Stimulated activated CD8-positive, alpha-beta memory T cell treated with anti-CD3 and anti-CD28 coated beads, Interleukin-4, amount 100 ng/mL, for 24 hours (primary cell): Measurements from ENCODE around the gene ISYNA1.
A peak's percentile ranks its signal among the peaks of the same experiment; 100 is the strongest.

Source experiments
- DNase-seq: peaks from one replicate; pipeline ENCODE4 v3.0.0-alpha.2; 2020; ENCODE audit warnings: low read depth

ISYNA1 gene

DNA sequence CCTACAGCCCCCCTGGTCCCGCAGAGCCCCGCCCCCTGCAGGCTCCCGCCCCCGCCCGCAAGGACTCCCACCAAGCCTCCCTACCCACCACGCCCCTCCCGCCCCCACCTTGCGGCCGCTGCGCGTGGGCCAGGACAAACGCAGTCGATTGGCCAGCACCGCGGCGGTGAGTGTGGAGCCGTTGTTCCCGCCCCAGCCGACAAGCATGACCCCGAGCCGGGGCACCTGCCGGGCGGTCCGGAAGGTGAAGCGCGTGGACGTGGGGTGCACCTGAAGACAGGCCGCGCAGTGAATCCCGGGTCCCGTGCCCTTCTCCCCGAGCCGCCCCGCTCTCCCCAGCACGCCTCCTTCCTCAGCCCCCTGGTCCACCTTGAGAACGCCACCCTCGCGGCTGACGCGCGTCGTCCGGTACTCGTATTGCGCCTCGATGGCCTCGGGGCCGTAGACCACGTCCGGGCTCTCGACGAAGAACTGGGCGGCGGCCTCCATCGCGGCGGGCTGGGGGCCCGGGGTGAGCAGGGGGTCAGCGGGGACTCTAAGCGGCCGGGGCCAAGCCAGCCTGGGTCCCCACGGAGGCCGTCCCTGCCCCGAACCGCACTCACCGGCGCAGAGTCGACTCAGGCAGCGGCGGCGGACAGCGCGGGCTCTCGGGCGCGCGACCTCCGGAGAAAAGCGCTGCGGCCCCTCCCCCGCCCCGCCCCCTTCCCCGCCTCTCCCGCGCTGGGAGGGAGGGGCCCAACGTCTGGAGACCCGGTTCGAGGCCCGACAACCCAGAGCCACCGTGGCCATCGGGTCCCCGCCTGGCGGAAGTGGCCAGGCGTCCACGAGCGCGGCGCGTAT lies at the start of gene ISYNA1:
TSS of gene ISYNA1 (minus strand) at position 643 of the 840 bp plus-strand sequence. CDS start at position 489, 154 bp downstream.
- no peak for DNase-seq

DNA sequence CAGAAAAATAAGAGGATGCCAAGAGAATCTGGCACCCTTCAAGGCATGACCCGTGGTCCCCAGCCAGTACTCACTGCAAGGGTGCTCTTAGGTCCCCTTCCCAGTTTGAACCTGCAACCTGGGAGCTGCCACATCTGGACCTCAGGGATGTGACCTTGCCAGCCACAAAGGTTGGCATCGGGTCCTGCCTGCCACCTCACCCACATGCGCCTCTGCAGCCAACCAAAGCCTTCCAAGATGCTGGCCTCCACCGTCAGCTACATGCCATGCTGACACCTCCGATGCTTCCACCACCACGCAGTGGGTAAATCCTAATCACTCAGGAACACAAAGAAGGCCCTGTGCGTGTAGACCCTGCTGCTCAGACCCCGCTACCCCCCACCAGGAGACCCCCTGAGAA lies 48.8 kb upstream of the ISYNA1 start:
- no peak for DNase-seq

DNA sequence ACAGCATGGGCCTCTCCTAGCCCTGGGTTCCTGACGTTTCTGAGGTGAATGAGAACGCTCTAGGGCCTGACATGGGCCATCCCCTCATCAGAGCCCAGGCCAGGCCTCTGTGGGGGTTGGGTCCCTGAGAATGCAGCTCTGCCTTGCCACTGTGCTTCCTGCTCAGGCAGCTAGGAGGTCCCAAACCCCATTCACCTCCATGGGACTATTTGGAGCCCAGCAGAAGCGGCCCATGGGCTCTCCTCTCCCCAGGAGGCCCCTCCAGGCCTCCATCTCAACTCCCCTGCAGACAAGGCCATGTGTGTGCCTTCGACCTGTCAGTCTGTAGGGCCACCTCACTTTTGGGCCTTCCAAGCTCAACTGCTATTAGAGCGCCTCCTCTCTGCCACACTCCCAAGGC lies 47.1 kb upstream of the ISYNA1 start:
- no peak for DNase-seq

DNA sequence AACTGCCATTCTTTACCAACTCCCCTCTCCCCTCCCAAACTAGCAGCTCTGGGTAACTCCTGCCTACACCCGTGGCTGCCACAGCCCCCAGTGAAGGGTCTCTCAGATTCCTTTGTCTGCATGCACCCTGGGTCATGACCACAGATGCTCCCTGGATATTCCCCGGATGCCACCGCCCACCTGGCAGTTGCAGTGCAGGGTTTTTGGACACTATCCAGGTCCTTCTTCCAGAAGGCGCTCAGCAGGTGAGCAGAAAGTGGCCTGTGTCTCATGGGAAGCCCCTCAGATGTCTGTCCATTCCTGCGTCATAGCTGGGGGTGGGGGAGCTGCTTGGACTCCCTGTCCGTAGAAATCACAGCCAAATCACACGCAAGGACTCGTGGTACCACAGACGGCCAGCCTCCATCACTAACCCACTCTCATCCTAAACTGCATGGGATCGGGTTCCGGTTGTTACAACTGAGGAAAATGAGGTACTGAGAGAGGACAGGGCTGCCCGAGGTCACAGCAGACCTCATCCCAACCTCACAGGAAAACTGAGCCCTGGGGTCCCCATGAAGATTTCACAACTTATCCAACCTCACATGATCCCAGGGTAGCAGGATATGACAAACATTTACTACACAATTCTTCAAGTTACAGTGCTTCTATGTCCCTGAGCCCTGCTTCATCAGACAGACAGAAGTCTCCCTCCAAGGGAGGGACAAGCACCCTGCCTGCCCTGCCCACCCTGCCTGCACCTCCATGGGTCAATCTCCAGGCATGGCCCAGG lies 45.4 kb upstream of the ISYNA1 start:
- DNase-seq = no peak

DNA sequence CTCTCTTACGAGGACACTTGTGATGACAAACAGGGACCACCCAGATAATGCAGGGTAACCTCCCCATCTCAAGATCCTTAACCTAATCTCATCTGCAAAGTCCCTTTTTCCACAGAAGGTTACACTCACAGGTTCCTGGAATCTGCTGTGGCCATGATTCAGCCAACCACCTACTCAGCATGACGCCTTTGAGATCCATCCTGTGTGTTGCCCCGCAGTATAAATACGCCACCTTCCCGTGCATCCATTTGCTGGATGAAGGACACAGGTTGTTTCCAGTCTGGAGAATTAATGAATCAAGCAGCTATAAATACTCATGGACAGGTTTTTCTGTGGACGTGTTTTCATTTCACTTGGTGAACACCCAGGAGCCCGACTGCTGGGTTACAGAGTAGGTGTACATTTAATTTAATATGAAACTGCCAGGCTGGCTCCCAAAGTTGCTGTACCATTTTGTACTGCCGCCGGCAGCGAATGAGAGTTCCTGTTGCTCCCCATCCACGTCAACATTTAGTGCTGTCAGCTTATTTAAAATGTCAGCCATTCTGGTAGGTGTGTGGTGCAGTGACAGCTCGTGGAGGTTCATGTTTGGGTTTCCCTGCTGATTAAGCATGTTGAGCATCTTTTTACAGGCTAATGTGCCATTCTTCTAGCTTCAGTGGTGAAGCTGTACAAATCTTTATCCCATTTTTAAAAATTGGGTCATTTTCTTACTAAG lies 43.7 kb upstream of the ISYNA1 start:
- DNase-seq = no peak

DNA sequence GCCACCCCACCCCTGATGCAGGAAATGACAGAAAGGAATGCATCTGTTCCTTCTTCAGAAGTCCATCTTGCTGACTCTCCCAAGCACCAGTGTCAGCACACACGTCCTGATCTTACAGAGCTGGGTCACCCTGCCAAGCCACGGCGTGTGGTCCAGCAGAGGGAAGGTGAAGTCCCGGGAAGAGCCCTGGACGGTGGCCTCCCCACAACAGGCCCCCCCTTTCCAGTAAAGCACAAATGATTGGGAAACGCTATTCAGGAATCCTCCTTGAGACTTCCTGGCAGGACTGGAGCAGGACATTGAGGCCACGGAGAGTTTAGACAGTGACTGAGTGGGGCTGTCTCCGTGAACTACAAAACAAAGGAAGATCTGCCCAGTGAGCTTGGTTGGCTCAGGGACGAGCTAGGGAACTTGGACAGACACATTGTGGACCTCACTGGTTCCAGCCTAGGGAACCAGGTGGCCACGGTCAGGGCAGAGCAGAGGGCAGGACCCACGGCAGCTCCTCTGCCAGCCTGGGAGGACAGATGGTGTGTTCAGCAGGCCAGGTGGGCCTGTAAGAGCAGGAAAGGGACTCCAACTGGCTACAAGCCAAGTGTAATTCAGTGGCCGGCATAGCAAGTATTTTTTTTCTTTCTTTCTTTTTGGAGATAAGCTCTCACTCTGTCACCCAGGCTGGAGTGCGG lies 42.2 kb upstream of the ISYNA1 start:
- no peak for DNase-seq

DNA sequence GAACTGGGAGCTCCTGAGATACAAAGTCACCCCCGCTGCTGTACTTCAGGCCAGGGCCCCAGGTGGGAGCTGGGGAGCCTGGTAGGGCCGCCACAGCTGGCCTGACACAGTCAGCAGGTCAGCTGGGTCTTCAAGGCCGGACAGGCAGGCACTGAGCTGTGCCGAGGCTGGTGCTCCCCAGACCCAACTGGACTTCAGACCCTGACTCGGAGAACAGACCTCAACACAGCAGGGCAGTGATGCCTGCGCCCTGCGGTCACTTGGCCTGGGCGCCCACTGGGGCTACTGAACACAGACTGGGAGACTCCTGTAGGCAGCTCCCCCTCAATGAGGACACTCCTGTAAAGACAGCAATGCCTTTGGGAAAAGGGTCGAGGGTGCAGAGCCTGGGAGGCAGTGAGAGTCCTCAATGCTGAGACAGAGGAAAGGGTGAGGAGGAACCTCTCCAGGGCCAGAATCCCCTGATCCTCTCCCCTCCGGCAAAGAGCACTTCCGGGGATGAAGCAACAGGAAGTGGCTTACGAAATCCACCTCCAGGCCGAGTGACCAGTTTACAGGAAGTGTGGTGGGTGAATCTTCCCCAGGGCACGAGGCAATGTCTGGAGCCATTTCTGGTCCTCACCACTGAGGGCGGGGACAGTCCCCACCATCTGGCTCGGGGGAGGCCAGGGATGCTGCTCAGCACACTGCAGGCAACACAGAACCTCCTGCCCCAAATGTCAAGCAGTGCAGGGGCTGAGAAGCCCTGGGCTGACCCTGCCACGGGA lies 40.8 kb upstream of the ISYNA1 start:
- DNase-seq = peak; percentile 62

DNA sequence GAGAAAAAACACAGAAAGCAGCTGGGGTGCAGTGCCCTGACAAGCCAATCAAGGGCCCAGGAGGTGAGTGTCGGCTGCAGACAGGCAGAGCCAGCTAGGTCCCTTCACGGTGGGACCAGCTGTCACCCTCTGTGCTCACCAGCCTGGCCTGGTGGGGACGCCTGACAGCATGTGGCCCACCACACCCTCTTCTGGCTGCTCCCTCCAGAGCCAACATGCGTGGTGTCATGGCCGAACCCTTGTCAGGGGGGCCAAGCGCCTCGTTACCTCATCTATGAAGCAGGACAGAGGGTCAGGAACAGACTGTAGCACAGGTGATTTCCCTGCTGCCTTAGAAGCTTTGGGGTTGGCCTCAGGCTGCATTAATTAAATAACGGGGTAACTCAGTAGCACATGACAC lies 40.0 kb upstream of the ISYNA1 start:
- DNase-seq = no peak

DNA sequence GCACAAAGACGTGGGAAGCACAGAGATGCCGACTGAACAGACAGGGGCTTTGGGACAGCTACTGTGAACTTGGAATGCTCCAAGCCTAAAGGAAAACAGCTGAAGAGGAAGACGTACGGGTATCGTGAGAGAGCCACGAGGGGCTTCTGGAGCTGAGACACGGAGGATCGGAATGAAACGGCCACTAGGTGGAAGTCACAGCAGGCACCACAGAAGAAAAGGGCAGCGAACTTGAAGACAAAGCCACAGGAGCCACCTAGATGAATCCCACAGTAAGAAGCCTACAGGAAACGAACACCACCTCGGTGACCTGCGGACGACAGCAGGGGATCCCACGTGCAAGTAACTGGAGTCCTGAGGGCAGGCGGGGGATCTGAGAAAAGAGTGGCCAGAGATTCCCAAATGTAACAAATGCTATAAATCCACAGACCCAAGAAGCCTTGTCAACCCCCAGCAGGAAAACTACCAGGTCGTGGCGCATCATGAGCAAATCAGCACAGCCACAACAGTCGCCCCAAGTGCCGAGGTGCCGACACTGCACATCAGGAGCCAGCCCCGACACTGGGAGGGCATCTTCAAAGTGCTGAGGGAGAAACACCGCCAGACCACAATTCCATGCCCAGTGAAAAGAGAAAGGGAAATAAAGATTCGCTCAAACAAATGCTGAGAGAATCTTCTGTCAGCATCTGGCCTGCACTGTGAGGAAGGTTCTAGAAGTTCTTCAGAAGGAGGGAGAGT lies 39.3 kb upstream of the ISYNA1 start:
- no peak for DNase-seq

DNA sequence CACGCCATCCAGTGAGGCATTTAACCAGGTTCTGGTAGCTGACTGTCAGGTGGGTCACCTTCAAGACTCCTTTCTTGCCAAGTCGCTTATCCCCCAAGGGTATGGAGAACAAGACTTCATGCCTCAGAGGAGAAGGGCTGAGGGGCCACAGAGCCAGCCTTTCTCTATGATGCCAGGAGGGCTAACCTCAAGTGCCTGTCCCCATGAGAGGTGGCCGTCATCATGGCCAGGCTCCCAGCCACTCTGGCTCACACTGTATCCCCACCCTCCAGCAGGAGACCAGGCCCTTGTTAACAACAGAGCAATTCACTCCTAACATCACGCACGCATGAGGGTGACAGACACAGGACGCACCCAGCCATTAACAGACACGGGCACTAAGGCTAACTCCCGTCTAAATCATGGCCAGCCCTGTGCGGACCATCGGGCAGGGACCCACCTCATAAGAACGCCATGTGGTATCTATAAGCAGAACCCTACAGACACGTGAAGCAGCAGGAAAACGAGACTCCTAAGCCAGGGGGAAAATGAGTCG lies 38.6 kb upstream of the ISYNA1 start:
- DNase-seq = no peak

DNA sequence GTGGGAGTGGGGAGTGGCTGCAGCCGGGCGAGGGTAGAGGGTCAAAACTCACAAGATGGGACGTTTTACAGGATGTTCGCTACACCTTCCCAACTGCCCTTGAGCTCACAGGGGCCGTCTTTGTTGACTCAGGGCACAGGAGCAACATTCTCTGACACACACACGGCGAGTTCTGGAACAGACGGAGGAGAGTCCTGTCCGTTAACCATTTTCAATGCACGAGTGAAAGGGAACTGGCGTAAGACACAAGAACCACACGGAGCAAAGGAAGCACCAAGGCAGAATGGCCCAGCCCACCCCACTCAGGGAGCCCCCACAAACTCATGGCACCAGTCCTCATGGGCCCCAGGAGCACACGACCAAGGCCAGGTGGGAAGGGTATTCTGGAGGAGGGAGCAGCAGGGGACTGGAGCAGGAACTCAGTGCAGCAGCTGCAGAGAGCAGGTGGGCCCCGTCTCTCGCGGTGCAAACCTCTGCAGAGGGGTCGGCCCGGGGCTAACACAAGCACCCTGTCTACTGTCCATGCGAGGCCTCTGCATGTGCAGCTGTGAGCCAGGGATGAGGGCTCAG lies 37.9 kb upstream of the ISYNA1 start:
- no peak for DNase-seq

DNA sequence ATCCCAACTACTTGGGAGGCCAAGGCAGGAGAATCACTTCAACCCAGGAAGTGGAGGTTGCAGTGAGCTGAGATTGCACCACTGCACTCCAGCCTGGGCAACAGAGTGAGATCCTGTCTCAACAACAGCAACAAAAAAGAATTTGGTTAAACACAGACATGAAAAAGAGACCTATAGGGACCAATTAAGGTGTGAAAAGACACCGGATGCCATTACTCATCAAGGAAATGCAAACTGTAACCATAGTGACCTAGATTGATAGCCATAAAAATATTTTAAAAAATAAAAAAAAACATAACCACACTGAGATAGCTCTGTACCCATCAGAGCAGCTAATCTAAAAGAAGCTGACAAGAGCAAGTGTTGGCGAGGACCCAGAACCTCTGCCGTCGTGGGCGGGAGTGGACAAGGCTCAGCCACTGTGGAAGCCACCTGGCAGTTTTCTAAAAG lies 37.1 kb upstream of the ISYNA1 start:
- DNase-seq = no peak

DNA sequence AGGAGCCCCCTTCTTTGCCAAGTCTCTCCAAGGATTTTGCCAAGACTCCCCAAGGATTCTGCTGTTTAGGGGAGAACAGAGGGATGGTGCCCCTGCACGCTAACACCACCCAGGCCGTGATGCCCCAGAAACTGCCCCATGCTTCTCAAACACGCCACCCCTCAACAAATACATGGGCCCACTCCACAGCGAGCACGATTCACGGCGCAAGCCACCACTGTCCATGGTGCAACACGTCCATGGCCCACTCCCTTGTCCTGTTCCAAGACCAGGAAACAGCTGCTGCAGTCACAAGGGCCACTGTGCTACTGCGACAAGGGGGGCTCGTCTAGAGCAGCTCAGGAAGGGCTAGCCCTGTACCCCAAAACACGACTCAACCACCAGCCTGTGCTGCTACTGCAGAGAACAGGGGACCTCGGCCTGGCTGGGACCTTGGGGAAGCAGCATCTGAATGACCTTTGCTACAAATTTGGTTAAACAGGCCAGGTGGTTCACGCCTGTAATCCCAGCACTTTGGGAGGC lies 36.5 kb upstream of the ISYNA1 start:
- no peak for DNase-seq

DNA sequence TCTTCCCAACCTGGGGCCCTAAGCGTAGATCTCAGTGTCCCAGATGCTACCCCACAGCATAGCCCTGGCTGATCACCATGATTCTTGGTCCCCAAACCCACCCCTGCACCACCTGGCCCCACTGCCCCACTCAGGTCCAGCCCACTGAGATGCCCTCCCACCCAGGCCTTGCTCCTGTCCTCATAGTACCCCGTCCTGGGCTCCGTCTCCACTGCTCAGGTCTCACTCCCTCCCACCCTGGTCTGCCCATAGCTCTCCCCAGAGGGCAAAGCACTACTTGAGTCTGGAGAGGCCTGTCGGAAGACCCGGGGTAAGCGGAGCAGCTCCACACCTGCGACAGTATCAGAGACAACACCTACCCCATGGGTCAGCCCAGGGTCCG lies 35.8 kb upstream of the ISYNA1 start:
- no peak for DNase-seq

DNA sequence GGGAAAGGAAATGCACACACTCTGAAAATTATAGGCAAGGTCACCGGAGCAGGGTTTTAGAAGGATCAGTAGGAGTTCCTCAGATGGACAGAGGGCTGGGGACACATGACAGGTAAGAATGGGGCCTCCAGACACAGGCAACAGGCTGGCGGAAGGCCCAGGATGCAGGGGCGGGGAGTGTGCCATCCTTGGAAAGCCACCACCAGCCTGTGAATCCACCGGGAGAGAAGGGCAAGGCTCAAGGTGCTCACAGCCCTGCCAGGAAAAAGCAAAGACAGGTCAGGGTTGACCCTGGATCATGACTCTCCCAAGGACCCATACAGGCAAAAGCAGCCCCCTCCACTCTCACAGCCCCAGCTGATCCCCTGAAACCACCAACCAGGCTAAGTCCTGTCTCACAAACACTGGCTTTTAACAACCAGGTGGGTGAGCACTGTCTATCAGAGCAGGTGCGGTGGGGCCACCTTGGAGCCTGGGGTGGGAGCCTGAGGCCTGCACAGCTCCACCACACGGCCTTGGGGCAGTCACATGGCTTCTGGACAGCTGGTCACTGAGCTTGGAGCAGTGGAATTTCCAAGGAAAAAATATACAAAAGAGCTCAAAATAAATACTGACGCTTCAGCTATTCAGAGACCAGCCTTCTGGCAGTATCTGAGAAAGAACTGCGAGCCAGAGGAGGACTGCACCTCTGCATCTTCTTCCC lies 35.2 kb upstream of the ISYNA1 start:
- no peak for DNase-seq

DNA sequence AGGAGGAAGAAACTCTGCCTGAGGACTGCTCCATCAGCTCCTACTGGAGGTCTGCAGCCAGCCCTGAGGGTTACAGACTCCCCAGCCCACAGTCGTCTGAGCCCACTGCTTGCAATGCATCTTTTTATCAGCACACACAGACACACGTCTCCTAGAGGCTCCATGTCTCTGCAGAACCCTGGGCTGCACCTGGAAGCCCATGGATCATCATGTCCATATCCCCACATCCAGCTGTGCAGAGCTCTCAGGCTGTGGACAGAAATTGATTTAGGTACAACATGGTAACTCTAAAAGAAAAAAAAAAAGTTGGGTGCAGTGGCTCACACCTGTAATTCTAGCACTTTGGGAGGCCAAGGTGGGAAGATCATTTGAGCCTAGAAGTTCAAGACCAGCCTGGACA lies 32.9 kb upstream of the ISYNA1 start:
- no peak for DNase-seq

DNA sequence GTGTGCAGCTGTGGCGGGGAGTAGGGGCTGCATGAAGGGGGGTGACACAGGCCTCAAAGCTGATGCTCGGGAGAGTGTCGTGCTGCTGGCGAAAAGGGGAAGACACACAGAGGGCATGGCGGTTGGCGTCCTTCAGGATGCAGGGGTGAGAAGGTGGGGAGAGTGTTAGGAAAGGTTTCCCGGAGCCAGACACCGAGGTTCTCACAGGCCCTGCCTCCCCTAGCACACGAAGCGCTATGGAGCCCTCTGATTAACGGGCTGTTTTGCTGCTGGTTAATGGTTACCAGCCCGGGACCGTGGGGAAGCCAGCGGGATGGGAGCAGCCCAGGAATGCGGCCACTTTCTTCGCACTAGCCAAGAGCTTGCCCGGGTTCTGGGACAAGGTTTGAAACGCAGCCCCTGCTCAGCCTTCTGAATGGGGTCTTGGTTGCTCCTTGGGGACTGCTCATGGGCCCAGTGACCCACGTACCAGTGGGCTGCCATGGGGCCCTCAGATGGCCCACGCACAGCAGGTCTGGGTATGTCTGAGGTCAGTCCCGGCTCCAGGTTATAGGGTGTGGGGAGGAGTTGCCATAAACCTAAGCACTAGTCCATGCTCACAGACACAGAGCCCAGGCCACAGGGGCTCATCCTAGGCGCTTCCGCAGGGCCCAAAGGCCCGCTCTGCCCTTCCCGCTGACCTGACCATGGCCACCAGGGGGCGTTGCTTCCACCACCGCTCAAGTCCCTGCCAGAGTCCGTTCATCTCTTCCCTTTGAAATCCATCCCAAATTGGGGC lies 31.3 kb upstream of the ISYNA1 start:
- peak; percentile 41 for DNase-seq

DNA sequence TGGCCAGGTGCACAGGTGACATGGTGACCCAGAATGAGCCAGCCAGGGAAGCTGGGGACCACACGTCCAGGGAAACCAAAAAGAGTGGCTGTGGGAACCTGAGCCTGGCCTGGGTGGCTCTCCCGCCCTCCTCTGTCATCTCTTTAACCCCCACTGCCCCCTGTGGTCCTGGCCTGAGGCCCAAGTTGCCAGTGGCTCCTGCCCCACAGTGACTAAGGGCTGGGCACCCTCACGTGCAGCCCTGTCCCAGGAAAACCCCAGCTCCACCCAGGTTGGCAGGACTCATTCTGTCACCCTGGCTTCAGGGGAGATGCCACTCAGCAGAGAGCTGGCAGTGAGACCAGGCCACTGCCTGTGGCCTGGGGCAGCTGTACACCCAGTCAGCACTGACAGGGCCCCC lies 30.6 kb upstream of the ISYNA1 start:
- no peak for DNase-seq
